BLaER1 (cell line): Measurements from ENCODE around the gene PRKD2.

Experiments used
- H3K27ac ChIP-seq: shearing (Covaris generic); formaldehyde crosslinking; 2 replicates; pipeline ENCODE4 v1.8.1; 2022
- H3K27me3 ChIP-seq: shearing (Covaris generic); formaldehyde crosslinking; 2 replicates; pipeline ENCODE4 v1.8.1; 2022
- H3K36me3 ChIP-seq: shearing (Covaris generic); formaldehyde crosslinking; 2 replicates; pipeline ENCODE4 v1.8.1; 2022
- H3K4me1 ChIP-seq: shearing (Covaris generic); formaldehyde crosslinking; 2 replicates; pipeline ENCODE4 v1.8.1; 2022
- H3K4me2 ChIP-seq: shearing (Covaris generic); formaldehyde crosslinking; 2 replicates; pipeline ENCODE4 v1.8.1; 2022
- H3K4me3 ChIP-seq: shearing (Covaris generic); formaldehyde crosslinking; 2 replicates; pipeline ENCODE4 v1.8.1; 2022
- H3K9ac ChIP-seq: shearing (Covaris generic); formaldehyde crosslinking; 2 replicates; pipeline ENCODE4 v1.8.1; 2022
- H3K9me3 ChIP-seq: shearing (Covaris generic); formaldehyde crosslinking; 2 replicates; pipeline ENCODE4 v1.8.1; 2022
- H4K20me1 ChIP-seq: shearing (Covaris generic); formaldehyde crosslinking; 2 replicates; pipeline ENCODE4 v1.8.1; 2022
- Cebpa-rat ChIP-seq: shearing (Covaris generic); IDR thresholded peaks from 2 replicates; pipeline ENCODE4 v1.8.1; 2022

The PRKD2 gene

GRCh38 chr19:46732172-46732938 is 15.4 kb upstream of the PRKD2 start:
- 0 out of 2 replicates have a peak overlapping the region, but pooled peaks have one; percentile 55 for H3K9ac ChIP-seq
- no peak for TF ChIP-seq Cebpa-rat
- H3K27ac ChIP-seq, result 0 out of 2 replicates have a peak overlapping the region, but pooled peaks have one; percentile 18
- no peaks in the 10 kb centered on the region for H3K9me3 ChIP-seq
- no peak overlapping the region for H3K4me3 ChIP-seq
- H3K27me3 ChIP-seq, result no peaks in the 10 kb centered on the region
- peak overlapping the region; percentile 99 for H3K4me2 ChIP-seq
- H4K20me1 ChIP-seq, result peaks cover 100% of the 10 kb centered on the region
- peaks cover 99% of the 10 kb centered on the region for H3K36me3 ChIP-seq
- peaks cover 68% of the 10 kb centered on the region for H3K4me1 ChIP-seq

DNA sequence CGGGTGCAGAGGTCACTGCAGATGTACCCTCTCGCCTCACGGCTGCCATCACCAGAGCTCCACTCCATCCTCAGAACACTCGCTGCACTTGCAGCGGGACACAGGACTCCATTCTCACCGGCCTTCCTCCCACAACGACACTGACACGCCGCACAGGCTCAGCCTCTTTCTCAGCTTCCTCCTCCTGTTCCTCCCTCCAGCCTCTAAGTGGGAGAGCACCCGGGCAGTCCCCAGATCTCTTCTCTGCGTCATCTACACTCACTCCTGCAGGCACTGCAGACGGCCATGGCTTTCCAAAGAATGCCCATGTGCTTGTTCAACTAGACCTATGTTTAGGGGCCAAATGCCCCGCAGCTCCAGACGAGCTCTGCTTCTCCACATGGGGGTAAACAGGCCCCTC is 14.7 kb upstream of the PRKD2 start:
- H3K4me3 ChIP-seq, result no peak overlapping the region
- H4K20me1 ChIP-seq, result peaks cover 100% of the 10 kb centered on the region
- H3K9ac ChIP-seq, result 0 out of 2 replicates have a peak overlapping the region, but pooled peaks have one; percentile 55
- H3K36me3 ChIP-seq, result peaks cover 99% of the 10 kb centered on the region
- H3K4me1 ChIP-seq, result peaks cover 75% of the 10 kb centered on the region
- peak overlapping the region; percentile 99 for H3K4me2 ChIP-seq
- H3K27me3 ChIP-seq, result no peaks in the 10 kb centered on the region
- no peak for TF ChIP-seq Cebpa-rat
- H3K9me3 ChIP-seq, result no peaks in the 10 kb centered on the region
- peak overlapping the region; percentile 18; the same call in 1 of the 2 replicates for H3K27ac ChIP-seq

DNA sequence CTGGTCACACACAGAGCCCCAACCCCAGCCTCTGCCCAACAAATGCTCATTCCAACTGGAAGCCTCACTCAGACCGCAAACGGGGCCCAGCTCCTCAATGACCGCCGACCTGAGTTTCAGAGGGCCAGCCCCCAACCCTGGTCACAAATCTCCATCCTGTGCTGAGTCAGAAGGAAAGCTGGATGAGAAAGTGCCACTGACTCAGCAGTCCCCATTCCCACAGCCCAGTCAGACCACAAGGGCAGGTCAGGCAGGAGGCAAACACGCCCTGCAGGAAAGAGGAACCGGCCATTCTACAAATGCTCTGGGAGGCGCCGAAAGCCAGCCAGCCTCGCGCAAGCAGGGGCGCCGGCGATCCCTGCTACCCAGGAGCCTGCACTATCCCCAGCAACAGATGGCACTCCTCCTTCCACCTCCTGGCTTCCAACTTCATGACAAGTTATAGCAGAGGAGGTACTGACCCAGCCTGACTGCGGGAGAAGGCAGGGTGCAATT is 14.1 kb upstream of the PRKD2 start:
- no peaks in the 10 kb centered on the region for H3K27me3 ChIP-seq
- H3K36me3 ChIP-seq, result peaks cover 99% of the 10 kb centered on the region
- no peak overlapping the region for H3K4me3 ChIP-seq
- no peaks in the 10 kb centered on the region for H3K9me3 ChIP-seq
- peaks cover 81% of the 10 kb centered on the region for H3K4me1 ChIP-seq
- no peak for TF ChIP-seq Cebpa-rat
- H3K9ac ChIP-seq, result no peak overlapping the region
- H4K20me1 ChIP-seq, result peaks cover 100% of the 10 kb centered on the region
- H3K4me2 ChIP-seq, result peak overlapping the region; percentile 99
- peak overlapping the region; percentile 85 for H3K27ac ChIP-seq

GRCh38 chr19:46730595-46730994 is 13.7 kb upstream of the PRKD2 start:
- H3K4me1 ChIP-seq, result peaks cover 85% of the 10 kb centered on the region
- H4K20me1 ChIP-seq, result peaks cover 100% of the 10 kb centered on the region
- H3K4me2 ChIP-seq, result peak overlapping the region; percentile 99
- H3K9me3 ChIP-seq, result no peaks in the 10 kb centered on the region
- H3K36me3 ChIP-seq, result peaks cover 99% of the 10 kb centered on the region
- no peak for TF ChIP-seq Cebpa-rat
- no peak overlapping the region for H3K4me3 ChIP-seq
- H3K9ac ChIP-seq, result peak overlapping the region; percentile 12; the same call in 1 of the 2 replicates
- H3K27me3 ChIP-seq, result no peaks in the 10 kb centered on the region
- H3K27ac ChIP-seq, result peak overlapping the region; percentile 85

- Histone ChIP-seq H3K4me1 (peaks cover 89% of the 10 kb centered on the region), H3K9ac (peak overlapping the region; percentile 12), H3K4me3 (no peak overlapping the region), H3K36me3 (peaks cover 99% of the 10 kb centered on the region), H3K27me3 (no peaks in the 10 kb centered on the region), H3K9me3 (no peaks in the 10 kb centered on the region), H4K20me1 (peaks cover 100% of the 10 kb centered on the region), H3K4me2 (peak overlapping the region; percentile 99), H3K27ac (peak overlapping the region; percentile 85)
- TF ChIP-seq Cebpa-rat, result no peak
These were observed 13.3 kb upstream of the PRKD2 start for GRCh38 chr19:46730187-46730586.

DNA sequence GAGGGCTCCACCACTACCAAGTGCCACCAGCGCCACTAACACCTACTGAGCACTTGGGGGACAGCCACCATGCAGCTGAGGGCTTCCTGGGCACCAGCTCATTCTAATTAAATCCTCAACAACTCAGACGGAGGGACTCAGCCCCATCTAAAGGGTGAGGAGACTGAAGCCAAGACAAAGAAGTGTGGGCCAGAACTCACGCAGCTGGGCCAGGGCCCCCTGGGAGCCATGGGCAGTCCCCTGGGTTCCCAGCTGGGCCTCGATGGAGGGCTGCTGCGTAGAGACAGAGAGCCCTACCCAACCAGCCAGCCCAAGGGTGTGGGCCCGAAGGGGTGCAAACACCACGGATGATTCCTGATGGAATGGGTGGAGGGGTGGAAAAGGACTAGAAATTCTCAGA is 12.8 kb upstream of the PRKD2 start:
- H3K4me2 ChIP-seq, result peak overlapping the region; percentile 99
- H3K27ac ChIP-seq, result peak overlapping the region; percentile 85

GRCh38 chr19:46728693-46729339 is 11.9 kb upstream of the PRKD2 start:
- H3K27ac ChIP-seq, result peak overlapping the region; percentile 85
- H3K9ac ChIP-seq, result peak overlapping the region; percentile 64
- H4K20me1 ChIP-seq, result peaks cover 100% of the 10 kb centered on the region
- H3K36me3 ChIP-seq, result peaks cover 100% of the 10 kb centered on the region
- no peaks in the 10 kb centered on the region for H3K9me3 ChIP-seq
- TF ChIP-seq Cebpa-rat, result no peak
- H3K4me1 ChIP-seq, result peaks cover 100% of the 10 kb centered on the region
- no peaks in the 10 kb centered on the region for H3K27me3 ChIP-seq
- peak overlapping the region; percentile 99 for H3K4me2 ChIP-seq
- H3K4me3 ChIP-seq, result peak overlapping the region; percentile 56

More for the DNA sequence above, 12.8 kb upstream of the PRKD2 start:
- H3K27me3 ChIP-seq, result no peaks in the 10 kb centered on the region
- H3K4me3 ChIP-seq, result no peak overlapping the region
- H3K9ac ChIP-seq, result peak overlapping the region; percentile 12
- H3K4me1 ChIP-seq, result peaks cover 94% of the 10 kb centered on the region
- no peaks in the 10 kb centered on the region for H3K9me3 ChIP-seq
- peaks cover 100% of the 10 kb centered on the region for H4K20me1 ChIP-seq
- TF ChIP-seq Cebpa-rat, result no peak
- peaks cover 99% of the 10 kb centered on the region for H3K36me3 ChIP-seq

DNA sequence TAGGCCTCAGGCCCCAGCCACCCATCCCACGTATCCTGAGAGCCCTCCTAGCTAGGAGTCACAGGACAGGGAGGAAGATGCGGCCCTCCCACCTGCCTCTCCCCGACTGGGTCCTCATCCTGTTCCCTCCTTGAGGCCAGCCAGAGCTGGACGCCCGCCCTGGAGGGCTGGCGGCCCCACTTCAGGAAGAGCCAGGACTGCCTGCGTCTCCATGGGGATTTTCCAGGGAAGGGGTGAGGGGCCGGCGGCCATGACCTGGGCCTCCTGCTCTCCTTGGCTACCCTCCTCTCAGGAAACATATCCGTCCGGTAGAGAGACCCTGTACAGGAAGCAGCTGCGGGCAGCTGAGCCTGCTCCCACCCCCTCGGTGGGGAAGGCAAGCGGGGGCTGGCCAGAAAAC is 11.3 kb upstream of the PRKD2 start:
- Histone ChIP-seq H3K9ac (peak overlapping the region; percentile 64), H3K9me3 (no peaks in the 10 kb centered on the region), H3K4me3 (peak overlapping the region; percentile 56), H3K4me1 (peaks cover 100% of the 10 kb centered on the region), H3K4me2 (peak overlapping the region; percentile 99), H3K36me3 (peaks cover 100% of the 10 kb centered on the region), H3K27me3 (no peaks in the 10 kb centered on the region), H4K20me1 (peaks cover 100% of the 10 kb centered on the region), H3K27ac (peak overlapping the region; percentile 85)
- TF ChIP-seq Cebpa-rat, result no peak

DNA sequence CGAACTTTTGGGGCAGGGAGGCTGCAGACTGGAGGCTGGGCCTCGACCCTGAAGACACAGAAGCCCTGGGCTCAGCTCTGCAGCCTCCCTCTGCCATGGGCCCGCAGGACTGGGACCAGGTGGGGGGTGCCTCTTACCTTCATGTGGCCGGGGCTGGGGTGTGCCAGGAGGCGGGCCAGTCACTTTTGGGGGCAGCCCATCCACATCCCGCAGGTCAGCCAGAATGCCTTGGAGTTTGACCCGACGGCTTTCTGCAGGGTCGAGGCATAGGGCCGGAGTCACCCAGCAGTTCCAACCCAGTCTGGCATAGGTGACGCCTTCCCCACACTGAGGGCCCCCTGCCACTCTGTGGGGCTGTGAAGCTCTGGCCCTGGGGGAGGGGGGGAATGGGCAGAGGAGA is 10.8 kb upstream of the PRKD2 start:
- H3K27me3 ChIP-seq, result no peaks in the 10 kb centered on the region
- peak overlapping the region; percentile 64 for H3K9ac ChIP-seq
- no peaks in the 10 kb centered on the region for H3K9me3 ChIP-seq
- H4K20me1 ChIP-seq, result peaks cover 100% of the 10 kb centered on the region
- H3K36me3 ChIP-seq, result peaks cover 99% of the 10 kb centered on the region
- H3K4me2 ChIP-seq, result peak overlapping the region; percentile 99
- H3K27ac ChIP-seq, result peak overlapping the region; percentile 85
- peak overlapping the region; percentile 56 for H3K4me3 ChIP-seq
- TF ChIP-seq Cebpa-rat, result no peak
- peaks cover 100% of the 10 kb centered on the region for H3K4me1 ChIP-seq

GRCh38 chr19:46726971-46727501 is 10.1 kb upstream of the PRKD2 start:
- TF ChIP-seq Cebpa-rat, result no peak
- peaks cover 95% of the 10 kb centered on the region for H3K36me3 ChIP-seq
- no peaks in the 10 kb centered on the region for H3K9me3 ChIP-seq
- peak overlapping the region; percentile 64 for H3K9ac ChIP-seq
- H3K4me2 ChIP-seq, result peak overlapping the region; percentile 99
- H3K27ac ChIP-seq, result peak overlapping the region; percentile 64
- peaks cover 100% of the 10 kb centered on the region for H4K20me1 ChIP-seq
- peak overlapping the region; percentile 44; the same call in 1 of the 2 replicates for H3K4me3 ChIP-seq
- peaks cover 100% of the 10 kb centered on the region for H3K4me1 ChIP-seq
- H3K27me3 ChIP-seq, result no peaks in the 10 kb centered on the region
